SKM-1 (cell line): ENCODE data around the gene RNF44.

Experiments used
- DNase-seq: peaks from one replicate; lab custom pipeline; 2025; ENCODE audit not compliant: unreplicated experiment; lab: John Stamatoyannopoulos, UW

The RNF44 gene

DNA sequence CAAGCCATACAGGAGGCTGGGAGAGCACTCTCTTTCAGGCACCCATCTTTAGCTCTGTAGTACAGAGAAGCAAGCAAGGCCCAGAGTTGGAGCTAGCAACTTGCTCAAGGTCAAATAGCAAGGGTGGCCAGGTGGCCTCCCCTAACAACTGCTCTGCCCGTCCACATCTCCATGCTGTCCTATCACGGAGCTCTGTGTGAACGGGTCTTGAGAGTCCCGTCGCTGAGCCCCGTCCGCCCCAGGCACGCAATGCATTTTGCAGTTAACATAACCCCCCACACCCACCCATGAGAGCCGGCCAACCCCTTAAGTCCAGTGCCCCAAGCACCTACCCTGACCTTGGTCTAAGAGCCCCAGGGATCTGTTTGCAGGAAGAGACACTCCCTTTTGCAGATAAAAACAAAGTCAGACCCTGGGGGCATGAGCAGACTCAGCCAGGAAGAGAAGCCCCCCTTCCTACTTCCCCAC lies 1.5 kb downstream of the RNF44 start:
- DNase-seq = no peak

DNA sequence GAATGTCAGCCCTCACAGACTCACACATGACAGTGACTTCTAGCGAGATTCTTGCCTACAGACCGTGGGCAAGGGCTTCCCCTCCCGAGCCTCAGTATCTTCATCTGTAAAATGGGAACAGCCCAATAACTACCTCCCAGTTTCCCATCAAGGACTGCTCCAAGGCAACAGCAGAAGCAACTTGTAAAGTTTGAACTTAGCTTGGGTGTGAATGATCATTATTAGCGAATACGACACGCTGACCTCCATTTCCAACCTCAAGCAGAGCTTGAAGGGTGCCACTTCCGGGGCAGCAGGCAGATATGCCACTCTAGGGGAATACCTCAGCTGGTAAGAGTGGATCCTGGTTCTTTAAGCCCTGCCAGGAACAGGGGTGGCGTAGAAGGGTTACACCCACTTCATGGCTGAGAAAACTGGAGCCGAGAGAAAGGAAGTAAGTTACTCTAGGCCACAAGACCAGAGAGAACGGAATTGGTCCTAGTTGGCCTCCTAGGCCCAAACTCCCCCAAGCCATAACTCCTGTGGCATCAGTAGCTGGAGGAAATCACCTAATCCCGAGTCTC lies 2.0 kb downstream of the RNF44 start:
- DNase-seq = peak; percentile 48

DNA sequence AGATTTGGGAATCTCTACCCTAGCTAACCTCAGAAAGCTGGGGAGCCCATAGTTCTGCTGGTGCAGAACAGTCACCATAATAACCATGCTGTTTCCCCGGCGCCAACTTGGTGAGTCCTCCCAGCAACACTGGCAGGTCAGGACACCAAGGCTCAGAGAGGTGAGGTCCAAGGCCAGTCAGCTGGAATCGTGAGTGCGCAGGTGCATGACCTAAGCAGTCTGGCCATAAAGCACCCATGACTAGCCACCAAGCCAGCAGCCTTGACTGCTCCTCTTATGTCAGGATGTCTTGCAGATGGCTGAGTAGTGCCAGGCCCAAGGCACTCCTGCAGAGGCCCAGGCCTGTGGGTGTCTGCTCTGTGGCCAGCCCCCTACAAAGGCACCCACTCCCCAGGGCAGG lies 2.6 kb downstream of the RNF44 start:
- no peak for DNase-seq

DNA sequence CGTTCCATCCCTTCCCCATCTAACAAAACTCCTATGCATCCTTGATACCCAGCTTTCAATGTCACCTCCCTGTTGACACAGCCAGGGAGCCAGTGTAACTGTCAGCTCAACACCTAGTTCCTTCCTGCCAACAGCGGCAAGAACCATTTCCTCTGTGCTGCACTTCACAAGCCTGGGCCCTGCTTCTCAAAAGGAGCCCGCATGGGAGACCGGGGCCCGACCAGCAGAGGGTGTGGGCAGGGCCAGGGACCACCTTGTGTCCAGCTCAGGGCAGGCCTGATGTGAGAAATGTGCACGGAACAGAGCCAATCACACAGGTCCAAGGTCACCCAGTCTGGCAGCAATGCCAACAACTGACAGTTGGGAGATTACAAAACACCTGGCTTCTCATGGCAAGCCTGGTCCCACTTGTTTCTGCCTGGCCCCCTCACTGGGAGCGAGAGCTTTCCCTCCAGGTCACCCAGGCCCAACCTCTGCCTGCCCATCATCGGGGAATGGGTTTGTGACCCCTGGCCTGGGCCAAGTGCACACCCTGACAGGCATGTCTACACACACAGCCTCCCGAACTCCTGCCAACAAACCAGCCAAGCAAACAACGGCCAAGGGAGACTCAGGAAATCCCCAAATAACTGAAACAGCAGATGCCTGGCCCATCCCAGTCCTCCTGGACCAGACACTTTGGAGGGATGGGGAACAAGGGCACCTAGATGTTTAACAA lies 3.1 kb downstream of the RNF44 start:
- no peak for DNase-seq

DNA sequence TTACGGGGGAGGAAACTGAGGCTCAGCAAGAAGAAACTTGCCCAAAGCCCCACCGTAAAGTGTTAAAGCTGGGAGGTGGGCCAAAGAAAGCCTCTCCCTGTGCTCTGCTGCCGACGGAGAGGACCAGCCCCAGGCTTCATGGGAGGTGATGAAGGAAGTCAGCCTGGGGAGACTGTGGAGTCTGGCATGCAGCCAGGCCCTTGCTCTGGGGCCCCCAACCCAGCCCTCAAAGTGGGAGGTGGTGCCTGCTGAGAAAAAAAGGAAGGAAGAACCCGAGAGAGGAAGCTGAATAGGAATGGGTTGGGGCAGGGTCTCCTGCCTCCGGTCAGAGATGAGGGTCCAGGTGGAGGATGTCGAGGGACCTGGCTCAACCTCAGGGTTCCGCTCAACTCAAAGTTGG lies 3.8 kb downstream of the RNF44 start:
- DNase-seq = peak; percentile 87

DNA sequence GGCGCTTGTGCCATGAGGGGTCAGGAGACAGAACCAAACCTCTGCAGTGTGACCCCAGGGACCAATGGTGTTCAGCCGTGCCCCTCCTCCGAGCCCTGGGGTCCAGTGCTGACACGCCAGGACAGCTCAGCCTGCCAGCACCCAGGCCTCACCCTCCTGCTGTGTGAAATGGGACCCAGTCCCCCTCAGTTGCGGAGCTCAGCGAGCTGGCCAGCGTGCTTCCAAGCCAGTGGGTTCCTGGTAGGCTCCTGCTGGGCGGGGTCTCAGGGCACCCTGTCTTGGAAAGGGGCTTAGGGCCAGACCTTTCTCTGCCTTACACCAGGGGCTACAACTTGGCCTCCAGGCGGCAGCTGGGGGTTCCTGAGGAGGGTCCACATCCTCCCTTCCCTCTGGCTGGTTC lies 4.4 kb downstream of the RNF44 start:
- no peak for DNase-seq

DNA sequence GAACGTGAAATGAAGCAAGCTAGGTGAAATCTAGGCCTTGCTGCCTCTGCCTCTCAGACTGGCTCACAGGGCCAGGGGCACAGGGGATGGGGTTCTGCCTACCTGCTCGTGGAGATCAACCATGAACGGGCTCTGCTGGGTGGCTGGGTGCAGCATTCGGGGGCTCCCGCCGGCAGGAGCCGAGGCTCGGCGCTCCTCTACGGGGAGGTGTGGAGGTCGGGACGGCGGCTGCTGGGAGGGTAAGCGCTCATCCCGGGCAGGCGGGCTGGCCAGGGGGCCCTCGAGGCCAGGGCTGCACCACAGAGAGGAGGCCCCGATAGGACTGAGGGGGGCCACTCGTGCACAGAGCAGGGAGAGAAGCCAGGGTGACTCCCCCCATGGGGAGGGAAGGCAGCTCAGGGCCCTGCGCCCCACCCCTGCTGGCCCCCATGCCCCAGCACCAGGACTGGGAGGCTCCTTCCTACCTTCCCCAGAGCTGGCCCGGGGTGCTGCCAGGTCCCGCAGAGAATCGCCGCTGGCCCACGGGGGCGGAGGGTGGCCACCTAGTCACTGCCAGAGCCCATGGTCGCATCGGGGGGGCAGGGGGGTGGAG lies 5.2 kb downstream of the RNF44 start:
- DNase-seq = no peak

DNA sequence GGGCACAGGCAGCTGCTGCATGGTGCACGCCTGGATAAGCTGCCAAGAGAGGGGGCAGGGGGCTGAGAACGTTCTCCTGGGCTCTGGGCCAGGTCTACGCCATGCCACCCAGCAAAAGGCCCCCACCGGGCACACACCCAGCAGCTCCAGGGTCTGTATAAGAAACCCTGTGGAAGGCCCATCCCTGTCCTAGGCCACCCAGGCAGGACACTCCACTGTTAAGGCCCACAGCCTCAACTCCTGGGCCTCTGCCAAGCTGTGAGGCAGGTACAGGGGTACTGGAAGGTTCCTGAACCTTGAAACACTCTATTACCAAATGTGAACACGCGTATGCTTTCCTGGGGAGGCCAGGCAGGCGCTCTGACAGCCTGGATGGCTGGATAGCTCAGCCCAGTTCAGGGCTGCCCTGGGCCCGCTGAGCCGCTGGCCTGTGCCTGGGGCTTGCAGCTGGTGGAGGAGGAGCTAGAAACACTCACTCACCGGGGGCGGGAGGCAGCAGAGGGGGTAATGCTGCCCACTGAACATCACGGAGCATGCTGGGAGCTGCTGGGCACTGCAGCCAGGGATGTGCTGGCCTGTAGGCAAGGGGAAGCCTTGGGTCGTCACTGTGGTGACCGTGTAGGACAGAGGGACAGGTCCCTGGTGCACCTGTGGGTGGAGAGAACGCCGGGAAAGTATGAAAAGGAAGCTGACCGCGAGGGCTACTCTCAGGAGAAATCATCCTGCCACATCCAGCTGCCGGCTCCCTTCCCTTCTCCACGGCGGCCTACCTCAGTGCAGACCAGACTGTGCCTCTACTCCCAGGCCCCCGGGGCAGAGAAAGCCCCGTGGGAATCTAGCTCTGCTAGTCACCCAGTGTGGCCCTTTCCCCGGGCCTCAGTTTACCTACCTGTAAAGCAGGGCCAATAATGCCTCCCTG lies 6.0 kb downstream of the RNF44 start:
- no peak for DNase-seq

DNA sequence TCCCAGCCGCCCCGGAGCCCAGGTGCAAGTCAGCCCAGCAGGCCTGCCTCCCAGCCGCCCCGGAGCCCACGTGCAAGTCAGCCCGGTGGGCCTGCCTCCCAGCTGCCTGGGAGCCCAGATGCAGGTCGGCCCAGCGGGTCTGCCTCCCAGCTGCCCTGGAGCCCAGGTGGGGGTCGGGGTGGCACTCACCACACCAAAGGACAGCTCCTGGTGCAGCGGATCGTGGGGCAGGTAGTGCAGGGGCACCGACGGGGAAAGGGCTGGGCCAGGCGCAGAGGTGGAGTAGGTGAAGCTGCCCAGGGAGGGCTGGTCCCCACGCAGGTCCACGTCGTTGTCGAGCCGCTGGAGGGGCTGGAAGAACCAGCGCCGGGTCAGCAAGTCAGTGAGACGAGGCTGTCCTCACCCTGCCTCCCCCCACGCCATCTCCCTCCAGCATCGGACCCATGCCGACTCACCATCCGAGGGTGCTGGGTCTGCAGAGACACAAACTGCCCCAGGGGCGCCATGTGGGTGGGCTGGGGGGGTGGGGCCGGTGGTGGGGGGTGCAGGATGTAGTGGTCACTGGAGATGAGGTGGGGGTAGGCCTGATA lies 6.7 kb downstream of the RNF44 start:
- DNase-seq = no peak

DNA sequence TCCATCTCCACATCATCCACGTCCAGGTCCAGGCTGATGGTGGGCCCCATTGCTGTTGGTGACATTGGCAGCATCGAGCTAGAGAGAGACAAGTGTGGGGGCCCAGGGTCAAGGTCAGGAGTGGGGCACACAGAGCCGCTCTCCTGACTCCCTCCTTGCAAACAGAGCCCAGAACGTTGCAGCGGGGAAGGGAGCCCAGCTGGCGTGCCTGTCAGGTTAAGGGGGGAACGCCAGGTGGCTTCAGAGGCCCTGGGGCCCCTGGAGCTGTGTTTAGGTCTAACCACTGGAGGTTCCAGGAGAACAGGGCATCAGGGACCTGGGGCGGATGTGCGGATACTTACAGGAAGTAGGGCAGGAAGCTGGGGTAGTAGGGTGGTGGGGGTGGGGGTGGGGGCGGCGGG lies 7.5 kb downstream of the RNF44 start:
- no peak for DNase-seq

DNA sequence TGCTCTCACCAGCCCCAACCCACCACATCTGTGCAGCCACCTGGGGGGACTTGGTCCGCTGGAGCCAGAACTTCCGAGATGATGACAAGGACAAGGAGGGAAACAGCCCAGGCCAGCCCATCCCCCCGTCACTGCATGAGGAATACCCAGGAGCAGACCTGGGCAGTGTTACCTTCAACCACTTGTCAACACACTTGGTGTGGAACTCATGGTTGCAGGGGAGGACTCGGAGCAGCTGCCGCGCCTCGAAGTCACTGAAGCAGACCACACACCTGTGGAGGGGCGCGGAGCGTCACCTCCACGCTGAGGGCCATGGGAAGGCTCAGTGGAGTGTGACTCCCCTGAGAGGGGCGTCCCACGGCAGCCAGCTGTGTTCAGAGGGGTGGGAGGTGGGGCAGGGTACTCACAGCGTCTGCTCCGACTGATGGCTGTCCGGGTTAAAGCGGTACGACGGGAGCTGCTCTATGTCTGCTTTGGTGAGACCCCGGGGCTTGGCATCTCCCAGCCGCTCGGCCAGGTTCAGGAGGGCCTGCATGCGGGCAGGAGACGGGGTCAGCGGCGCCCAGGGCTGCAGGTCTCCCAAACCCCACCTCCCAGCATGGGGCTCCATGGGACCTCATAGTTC lies 8.0 kb downstream of the RNF44 start:
- no peak for DNase-seq

DNA sequence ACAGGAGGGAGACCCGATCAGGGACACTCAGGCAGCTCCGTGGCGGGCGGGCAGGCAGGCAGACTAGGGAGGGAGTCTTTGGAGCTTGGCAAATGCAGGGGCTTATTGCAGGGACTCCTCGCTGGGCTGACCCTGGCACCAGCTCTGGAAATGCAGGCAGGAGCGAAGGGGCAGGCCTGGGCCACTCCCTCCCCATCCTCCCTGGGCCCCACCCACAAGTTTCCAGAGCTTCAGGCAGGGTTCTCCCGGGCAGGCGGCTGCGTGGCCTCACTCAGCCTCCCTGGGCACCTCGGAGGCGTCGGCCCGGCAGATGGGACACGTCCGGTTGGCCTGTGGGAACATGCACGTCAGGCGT lies 8.5 kb downstream of the RNF44 start:
- no peak for DNase-seq

DNA sequence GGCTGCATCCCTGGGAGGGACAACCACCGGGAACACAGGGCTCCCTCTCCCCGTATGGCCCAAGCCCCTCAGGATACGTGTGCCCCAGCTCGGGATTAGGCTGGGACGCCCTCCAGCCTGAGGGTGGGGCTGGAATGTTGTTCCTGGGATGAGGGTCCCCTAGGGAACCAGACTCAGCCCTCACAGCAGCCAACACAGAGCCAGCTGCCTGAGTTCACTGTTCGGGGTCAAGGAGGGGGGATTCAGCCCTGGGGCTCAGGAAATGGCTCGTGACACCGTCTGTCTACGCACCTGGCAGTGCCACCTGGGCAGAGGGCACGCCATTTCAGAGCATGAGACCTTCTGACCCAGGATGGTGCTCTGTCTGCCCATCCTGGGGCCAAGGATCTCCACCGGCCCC lies 8.9 kb downstream of the RNF44 start:
- DNase-seq = no peak

DNA sequence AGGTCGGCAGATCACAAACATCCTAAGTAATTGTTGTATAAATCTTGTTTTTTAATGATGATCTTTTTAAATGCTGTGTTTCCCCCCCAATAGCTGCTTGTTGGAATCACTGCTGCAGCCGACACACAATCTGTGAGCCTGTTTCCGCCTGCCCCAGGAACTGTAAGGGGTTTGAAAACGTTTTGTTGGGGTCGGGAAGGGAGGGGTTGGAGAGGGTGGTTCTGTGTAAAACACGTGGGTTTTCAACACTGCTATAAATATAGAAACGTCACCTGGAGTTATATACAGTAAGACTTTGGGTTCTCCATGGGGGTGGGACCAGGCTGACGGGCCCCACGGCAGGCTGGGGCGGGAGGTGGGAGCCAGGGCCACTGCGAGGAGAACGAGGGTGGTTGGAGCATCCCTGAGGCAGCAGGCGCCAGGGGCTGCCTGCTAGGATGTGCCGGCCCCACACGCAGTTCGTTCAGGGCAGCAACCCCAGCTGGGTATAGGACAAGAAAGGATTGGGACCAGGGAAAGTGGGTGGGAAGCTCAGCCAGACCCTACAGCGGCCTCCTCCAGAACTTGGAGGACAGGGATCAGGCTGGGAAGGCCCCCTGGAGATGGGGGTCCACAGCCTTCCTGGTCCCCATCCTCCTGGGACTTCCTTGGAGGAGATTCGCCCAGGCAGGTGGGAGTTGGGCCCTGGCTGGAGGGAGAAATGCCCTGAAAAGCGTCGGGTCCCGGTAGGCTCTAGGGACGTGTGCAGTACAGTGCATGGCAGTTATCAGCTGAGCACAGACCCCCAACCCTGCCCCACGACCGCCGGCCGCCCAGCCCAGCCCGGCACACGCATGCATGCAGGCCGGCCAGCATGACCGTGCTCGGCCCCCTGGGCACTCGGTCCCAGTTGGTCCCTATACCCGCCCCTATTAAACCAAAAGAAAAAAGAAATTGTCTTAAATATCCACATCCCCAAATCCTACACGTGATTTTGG lies 9.7 kb downstream of the RNF44 start:
- DNase-seq = no peak

DNA sequence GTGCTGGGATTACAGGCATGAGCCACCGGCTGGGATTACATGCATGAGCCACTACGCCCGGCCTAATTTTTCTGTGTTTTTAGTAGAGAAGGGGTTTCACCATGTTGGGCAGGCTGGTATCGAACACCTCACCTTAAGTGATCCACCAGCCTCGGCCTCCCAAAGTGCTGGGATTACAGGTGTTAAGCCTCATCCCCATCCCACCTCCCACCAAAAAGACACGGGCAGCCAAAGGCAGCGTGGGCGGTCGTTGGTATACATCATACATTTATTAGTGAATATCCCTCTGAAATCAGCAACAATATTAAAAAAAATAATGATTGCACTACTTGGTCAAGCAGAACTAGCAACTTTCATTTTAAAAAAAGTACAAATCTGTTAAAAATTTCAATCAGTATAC lies 10.7 kb downstream of the RNF44 start:
- DNase-seq = no peak

DNA sequence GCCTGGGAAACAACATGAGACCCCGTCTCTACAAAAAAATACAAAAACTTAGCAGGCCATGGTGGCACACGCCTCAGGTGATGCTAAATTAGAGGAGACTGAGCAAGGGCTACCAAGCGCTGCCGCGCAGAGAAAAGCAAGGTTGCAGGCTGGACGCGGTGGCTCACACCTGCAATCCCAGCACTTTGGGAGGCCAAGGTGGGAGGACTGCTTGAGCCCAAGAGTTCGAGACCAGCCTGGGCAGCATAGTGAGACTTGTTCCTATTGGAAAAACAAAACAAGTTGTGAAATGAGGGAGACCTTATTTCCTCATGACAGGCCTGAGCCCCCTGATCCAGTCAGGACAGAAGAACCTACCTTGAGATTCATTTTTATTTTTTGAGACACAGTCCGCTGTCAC lies 11.5 kb downstream of the RNF44 start:
- DNase-seq = no peak

DNA sequence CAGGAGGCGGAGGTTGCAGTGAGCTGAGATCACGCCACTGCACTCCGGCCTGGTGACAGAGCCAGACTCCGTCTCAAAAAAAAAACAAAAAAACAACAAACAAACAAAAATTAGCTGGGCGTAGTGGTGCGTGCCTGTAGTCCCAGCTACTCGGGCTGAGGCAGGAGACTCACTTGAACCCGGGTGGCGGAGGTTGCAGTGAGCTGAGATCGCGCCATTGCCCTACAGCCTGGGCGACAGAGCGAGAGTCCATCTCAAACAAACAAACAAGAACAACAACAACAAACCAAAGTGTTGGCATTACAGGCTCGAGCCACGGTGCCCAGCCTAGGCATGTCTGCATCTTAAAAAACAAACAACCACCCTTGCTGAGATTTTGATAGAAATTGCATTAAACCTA lies 12.2 kb downstream of the RNF44 start:
- DNase-seq = no peak

DNA sequence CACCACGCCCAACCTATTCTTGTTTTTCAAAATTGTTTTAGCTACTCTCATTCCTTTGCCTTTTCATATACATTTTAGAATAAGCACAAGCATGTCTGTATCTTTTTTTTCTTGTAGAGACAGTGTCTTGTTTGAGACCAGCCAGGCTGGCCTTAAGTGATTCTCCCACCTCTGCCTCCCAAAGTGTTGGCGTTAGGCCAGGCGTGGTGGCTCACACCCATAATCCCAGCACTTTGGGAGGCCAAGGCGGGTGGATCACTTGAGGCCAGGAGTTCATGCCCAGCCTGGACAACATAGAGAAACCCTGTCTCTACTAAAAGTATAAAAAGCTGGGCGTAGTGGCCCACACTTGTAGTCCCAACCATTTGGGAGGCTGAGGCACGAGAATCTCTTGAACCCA lies 13.1 kb downstream of the RNF44 start:
- no peak for DNase-seq

DNA sequence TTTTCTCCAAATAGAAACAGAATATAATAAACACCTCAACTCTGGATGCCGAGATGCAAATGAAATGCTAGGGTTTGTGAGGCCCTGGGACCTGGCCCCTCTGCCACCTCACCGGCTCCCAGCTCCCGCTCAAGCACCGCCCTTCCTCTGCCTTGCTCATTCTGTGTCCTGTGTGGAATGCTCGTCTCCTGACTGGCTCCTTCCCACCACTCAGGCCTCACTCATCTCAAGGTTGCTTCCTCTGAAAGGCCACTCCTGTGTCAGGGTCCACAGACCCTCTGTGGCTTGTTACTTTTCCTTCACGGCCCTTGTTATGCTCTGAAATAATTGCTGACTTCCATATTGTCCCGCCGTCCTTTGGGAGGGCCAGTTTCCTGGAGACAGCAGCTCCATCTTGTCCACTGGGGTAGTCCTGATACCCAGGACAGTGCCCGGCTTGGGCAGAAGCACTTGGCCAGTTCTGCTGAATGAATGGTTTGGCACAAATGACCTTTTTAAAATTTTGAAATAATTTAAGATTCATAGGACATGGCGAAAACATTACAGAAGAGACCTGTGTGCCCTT lies 15.4 kb downstream of the RNF44 start:
- no peak for DNase-seq
